H1 (cell line): ENCODE data around the gene ZNF528. TPM values are rescaled to one million over a fixed set of nuclear protein-coding genes. Genes with fewer than 3 reads are reported as not detected.
A peak's percentile ranks its signal among the peaks of the same experiment; 100 is the strongest.

Source experiments
- CTCF ChIA-PET: fragments of 300-600 bp; sonication (Branson Sonifier 250); formaldehyde crosslinking; loops from one replicate; lab custom pipeline; 2021; ENCODE audit not compliant: partially characterized antibody; lab: Charles Lee
- POLR2A ChIA-PET: fragments of 300-600 bp; sonication (Branson Sonifier 250); formaldehyde crosslinking; loops from one replicate; lab custom pipeline; 2021; ENCODE audit warnings: inconsistent platforms; ENCODE audit not compliant: partially characterized antibody; lab: Charles Lee
- DNase-seq, 2 experiments: peaks; one replicate each; pipeline versions ENCODE4 v3.0.0 to v3.0.0-alpha.2; 2010 to 2022; ENCODE audit warnings: low spot score in 2 of 2, low read depth in 1 of 2, mixed read lengths in 1 of 2
- FAIRE-seq: peaks from 2 replicates; lab custom pipeline; 2011; peaks lifted over from hg19 to GRCh38; lab: Jason Lieb, UNC
- H2AFZ ChIP-seq: 2 replicates; pipeline ENCODE4 v1.8.1; 2012; ENCODE audit warnings: low read length, inconsistent platforms
- H2AK5ac ChIP-seq: 2 replicates; pipeline ENCODE4 v1.6.1; 2013; ENCODE audit warnings: low read depth, low read length
- H2BK120ac ChIP-seq: replicated peaks from 2 replicates; pipeline ENCODE3; 2013; ENCODE audit warnings: low read depth, low read length, inconsistent platforms
- H2BK12ac ChIP-seq: 2 replicates; pipeline ENCODE4 v1.6.1; 2013; ENCODE audit warnings: low read depth, low read length
- H2BK15ac ChIP-seq: 2 replicates; pipeline ENCODE4 v1.6.1; 2013; ENCODE audit warnings: low read length
- H2BK20ac ChIP-seq: 2 replicates; pipeline ENCODE4 v1.6.1; 2013; ENCODE audit warnings: low read length
- H2BK5ac ChIP-seq: 2 replicates; pipeline ENCODE4 v1.6.1; 2013; ENCODE audit warnings: low read depth, low read length
- H3K14ac ChIP-seq: 2 replicates; pipeline ENCODE4 v1.6.1; 2013; ENCODE audit warnings: inconsistent platforms; ENCODE audit not compliant: insufficient read length
- H3K18ac ChIP-seq: 2 replicates; pipeline ENCODE4 v1.6.1; 2013; ENCODE audit warnings: low read length; ENCODE audit errors: extremely low read depth
- H3K23ac ChIP-seq: 2 replicates; pipeline ENCODE4 v1.6.1; 2013; ENCODE audit warnings: inconsistent platforms; ENCODE audit not compliant: insufficient read length
- H3K23me2 ChIP-seq: 2 replicates; pipeline ENCODE4 v1.6.1; 2013; ENCODE audit warnings: low read depth, low read length
- H3K27ac ChIP-seq: 2 replicates; pipeline ENCODE4 v1.6.1; 2011; ENCODE audit warnings: low read depth, low read length, inconsistent platforms
- H3K27me3 ChIP-seq, 4 experiments: replicated peaks in 1 of 4; 1 replicate in 1 of 4; 2 replicates in 3 of 4; pipeline versions ENCODE4 v1.6.1 to v1.8.1; 2011 to 2013; ENCODE audit warnings: low read length in 3 of 4, mild to moderate bottlenecking in 3 of 4, inconsistent platforms in 2 of 4, mixed read lengths in 2 of 4, moderate library complexity in 1 of 4; ENCODE audit not compliant: control insufficient read depth in 3 of 4, insufficient read depth in 3 of 4; ENCODE audit errors: extremely low read depth in 1 of 4
- H3K36me3 ChIP-seq, 4 experiments: 2 replicates each; pipeline versions ENCODE4 v1.6.1 to v1.8.1; 2011 to 2013; ENCODE audit warnings: mild to moderate bottlenecking in 4 of 4, low read length in 3 of 4, moderate library complexity in 2 of 4, control low read depth in 1 of 4, inconsistent platforms in 1 of 4; ENCODE audit not compliant: insufficient read depth in 4 of 4, control insufficient read depth in 2 of 4
- H3K4ac ChIP-seq: replicated peaks from 2 replicates; pipeline ENCODE3; 2013; ENCODE audit warnings: low read length, low read depth, mixed read lengths, inconsistent platforms; ENCODE audit not compliant: insufficient read length
- H3K4me1 ChIP-seq, 4 experiments: replicated peaks in 1 of 4; 1 replicate in 1 of 4; 2 replicates in 3 of 4; pipeline versions ENCODE4 v1.6.1 to v1.8.1; 2011 to 2013; ENCODE audit warnings: low read length in 3 of 4, inconsistent platforms in 2 of 4, mixed read lengths in 1 of 4; ENCODE audit not compliant: insufficient read depth in 4 of 4, control insufficient read depth in 3 of 4
- H3K4me2 ChIP-seq, 2 experiments: 2 replicates each; pipeline versions ENCODE4 v1.6.1 to v1.8.1; 2011 to 2013; ENCODE audit warnings: low read depth in 2 of 2, low read length in 2 of 2, control low read depth in 1 of 2, inconsistent platforms in 1 of 2, mild to moderate bottlenecking in 1 of 2; ENCODE audit not compliant: insufficient read depth in 1 of 2
- H3K4me3 ChIP-seq, 4 experiments: fragments of 200-600, 300-600 bp in 1 of 4; sonication (generic), shearing (Covaris generic), sonication (Bioruptor Twin) in 1 of 4; 2 replicates each; pipeline versions ENCODE4 v1.5.1 to v1.8.1; 2011 to 2016; ENCODE audit warnings: low read length in 4 of 4, low read depth in 3 of 4, control low read depth in 2 of 4, inconsistent platforms in 2 of 4, mild to moderate bottlenecking in 2 of 4, mixed read lengths in 1 of 4, moderate library complexity in 1 of 4; ENCODE audit not compliant: insufficient read depth in 2 of 4; ENCODE audit errors: extremely low read depth in 1 of 4
- H3K56ac ChIP-seq: replicated peaks from 2 replicates; pipeline ENCODE3; 2013; ENCODE audit warnings: low read depth, mild to moderate bottlenecking, mixed read lengths, low read length, inconsistent platforms; ENCODE audit not compliant: insufficient read length
- H3K79me1 ChIP-seq: 2 replicates; pipeline ENCODE4 v1.6.1; 2013; ENCODE audit warnings: low read depth, low read length, control low read depth
- H3K79me2 ChIP-seq, 2 experiments: 2 replicates each; pipeline versions ENCODE4 v1.6.1 to v1.8.1; 2012 to 2013; ENCODE audit warnings: low read length in 2 of 2, mild to moderate bottlenecking in 2 of 2, inconsistent platforms in 1 of 2; ENCODE audit not compliant: insufficient read depth in 2 of 2, control insufficient read depth in 1 of 2
- H3K9ac ChIP-seq, 4 experiments: replicated peaks in 1 of 4; 1 replicate in 1 of 4; 2 replicates in 3 of 4; pipeline versions ENCODE4 v1.6.1 to v1.8.1; 2011 to 2013; ENCODE audit warnings: low read depth in 3 of 4, low read length in 3 of 4, control low read depth in 2 of 4, mild to moderate bottlenecking in 2 of 4, moderate library complexity in 2 of 4, inconsistent platforms in 1 of 4; ENCODE audit errors: extremely low read depth in 1 of 4
- H3K9me3 ChIP-seq, 2 experiments: 2 replicates each; pipeline versions ENCODE4 v1.6.1 to v1.8.1; 2012 to 2013; ENCODE audit warnings: mild to moderate bottlenecking in 2 of 2, moderate library complexity in 2 of 2, control low read depth in 1 of 2, inconsistent platforms in 1 of 2, low read depth in 1 of 2, low read length in 1 of 2, mixed read lengths in 1 of 2; ENCODE audit not compliant: insufficient read depth in 2 of 2
- H4K20me1 ChIP-seq, 2 experiments: replicated peaks in 1 of 2; 2 replicates each; pipeline versions ENCODE3 to v1.8.1; 2011 to 2013; ENCODE audit warnings: inconsistent platforms in 2 of 2, low read length in 2 of 2, mild to moderate bottlenecking in 1 of 2; ENCODE audit not compliant: insufficient read depth in 2 of 2, control insufficient read depth in 1 of 2
- H4K5ac ChIP-seq: 2 replicates; pipeline ENCODE4 v1.6.1; 2013; ENCODE audit warnings: low read length, low read depth, mixed read lengths, inconsistent platforms; ENCODE audit not compliant: insufficient read length
- H4K8ac ChIP-seq: 2 replicates; pipeline ENCODE4 v1.8.0; 2013; ENCODE audit warnings: mild to moderate bottlenecking, moderate library complexity, low read length, inconsistent platforms; ENCODE audit not compliant: insufficient read depth; ENCODE audit errors: extremely low read depth
- H4K91ac ChIP-seq: replicated peaks from 2 replicates; pipeline ENCODE3; 2013; ENCODE audit warnings: low read length, mixed read lengths, inconsistent platforms; ENCODE audit not compliant: insufficient read length
- BRCA1 ChIP-seq: IDR thresholded peaks from 2 replicates; pipeline ENCODE4 v1.6.1; 2012; ENCODE audit warnings: low read depth, low read length, improper control_type of control experiment
- CHD2 ChIP-seq: IDR thresholded peaks from 2 replicates; pipeline ENCODE4 v1.6.1; 2012; ENCODE audit warnings: low read length, improper control_type of control experiment
- EGR1 ChIP-seq: IDR thresholded peaks from 2 replicates; pipeline ENCODE4 v1.6.1; 2011; ENCODE audit warnings: low read depth, low read length, borderline replicate concordance
- GABPA ChIP-seq: IDR thresholded peaks from 2 replicates; pipeline ENCODE4 v1.6.1; 2011; ENCODE audit warnings: mild to moderate bottlenecking, low read length, moderate library complexity, borderline replicate concordance; ENCODE audit not compliant: insufficient read depth
- KDM4A ChIP-seq: IDR thresholded peaks from one replicate; pipeline ENCODE4 v1.7.1; 2012; ENCODE audit warnings: low read depth, mild to moderate bottlenecking, moderate library complexity, low read length, inconsistent platforms; ENCODE audit not compliant: severe bottlenecking
- WGBS, 2 experiments: shearing (Covaris generic) in 1 of 2; methylation state at CpG; one replicate each; pipeline versions ENCODE4 v1.1.6 to v1.1.7; 2013 to 2015; ENCODE audit warnings: low lambda C conversion rate in 2 of 2, mixed read lengths in 2 of 2, inconsistent platforms in 1 of 2, low coverage in 1 of 2, missing lambda C conversion rate in 1 of 2; ENCODE audit not compliant: insufficient replicate concordance in 2 of 2, insufficient coverage in 1 of 2, insufficient read length in 1 of 2; ENCODE audit errors: extremely low coverage in 1 of 2, missing lambda C conversion rate in 1 of 2; 5-methylcytosine and 5-hydroxymethylcytosine counted together
- polyA plus RNA-seq, 7 experiments: library from polyadenylated mRNA; depleted of rRNA in 3 of 7; stranded (reverse) in 5 of 7; unstranded in 2 of 7; fragments of >200 nt in 5 of 7; fragments of 200-250 nt in 2 of 7; gene quantifications; 1 replicate in 5 of 7; 2 replicates in 1 of 7; 4 replicates in 1 of 7; pipeline versions ENCODE4 v1.2.1 to v1.2.3, GENCODE V29; 2011 to 2013; ENCODE audit warnings: missing spikeins in 2 of 7, mixed read lengths in 2 of 7
- total RNA-seq: library from RNA; stranded (reverse); fragmentation: NEBNext Ultra II Directional; extraction: Animal tissue kit (Norgen Biotek cat#: 25700); gene quantifications from 2 replicates; pipeline ENCODE4 v1.2.1, GENCODE V29; 2021

The ZNF528 gene
- total and polyA plus RNA-seq, 2 of the 8 experiments (the other 6 are each of a cell fraction or from before 2014, with no cell fraction given): 0.58 to 4.2 TPM

- Histone ChIP-seq H3K9me3 (peaks cover 50 to 70% of the 10 kb centered on the region in 2 experiments), H3K27ac (no peak within 1 kb of the TSS), H3K4me2 (peak within 1 kb of the TSS; percentile 50 to 58; a peak in 3 of 4 replicates), H3K4me1 (no peaks in the 10 kb centered on the region), H2BK12ac (no peak within 1 kb of the TSS; the same call in 1 of the 2 replicates), H4K5ac (no peak within 1 kb of the TSS), H2AK5ac (no peak within 1 kb of the TSS), H3K36me3 (peaks cover 0 to 15% (median 2%) of the 10 kb centered on the region in 4 experiments; a peak in 3 of 8 replicates), H4K91ac (no peak within 1 kb of the TSS), H2BK15ac (no peak within 1 kb of the TSS), H2BK5ac (no peak within 1 kb of the TSS), H3K9ac (peak within 1 kb of the TSS; percentile 34 to 64 (median 50); a peak in 5 of 7 replicates), H2BK20ac (no peak within 1 kb of the TSS), H3K18ac (no peak within 1 kb of the TSS), H3K23me2 (no peaks in the 10 kb centered on the region), H3K79me1 (no peaks in the 10 kb centered on the region), H3K56ac (no peak within 1 kb of the TSS), H2BK120ac (no peak within 1 kb of the TSS), H3K27me3 (no peaks in the 10 kb centered on the region), H3K23ac (no peak within 1 kb of the TSS), H2AFZ (no peak within 1 kb of the TSS), H3K4me3 (peak within 1 kb of the TSS; percentile 38 to 85 (median 56); a peak in 7 of 8 replicates), H3K4ac (no peak within 1 kb of the TSS), H4K8ac (peak within 1 kb of the TSS; percentile 66), H3K14ac (no peak within 1 kb of the TSS), H3K79me2 (no peaks in the 10 kb centered on the region), H4K20me1 (no peaks in the 10 kb centered on the region)
- ChIA-PET POLR2A (interaction anchor here (0.8 to 2.6 kb wide), 12 partner anchors 9 to 359 kb away, joined by 3 to 23 read pairs (median 3); partner anchors contain the start of genes ZNF480, ZNF528 and ZNF880), CTCF (interaction anchor here (0.8 to 1.8 kb wide), 6 partner anchors 10 to 201 kb away, joined by 3 to 7 read pairs (median 4); partner anchors contain the start of gene ZNF528)
- TF ChIP-seq BRCA1 (no peak), EGR1 (0 out of 2 replicates have a peak, but pooled peaks have one; percentile 10), KDM4A (peak; percentile 27), GABPA (peak; percentile 64; the same call in 1 of the 2 replicates), CHD2 (peak; percentile 59; the same call in 1 of the 2 replicates)
- DNase-seq: peak in 1 of 2 experiments; percentile 75
- FAIRE-seq: no peak
- WGBS, 2 experiments: 65% methylated on average over 37 of the region's 48 CpGs; no CpG with 5 or more reads in 1 of the 2 experiments
These were observed 55.9 kb downstream of the ZNF528 start, which contains the start of gene ZNF578 for GRCh38 chr19:52453324-52454094. TSS of gene ZNF578 (plus strand) at chr19:52453553. CDS start at chr19:52501846, 48,293 bp downstream.
